IPS-11a (cell line): ENCODE measurements around the gene TDRD9.
"Not testable (repeated sequence)": the region's sequence is repeated elsewhere in the genome, so short reads cannot be mapped to it uniquely, and the experiment has no call there.

Source experiments
- H3K4me3 ChIP-seq: one replicate; pipeline ENCODE4 v1.5.1; 2013; ENCODE audit warnings: low read depth, low read length, control low read depth

Gene TDRD9

GRCh38 chr14:103928011-103928890 lies at the start of gene TDRD9:
Gene TDRD9 (plus strand): TSS chr14:103928456. CDS start chr14:103928510, 54 bp downstream.
- no peak within 1 kb of the TSS for H3K4me3 ChIP-seq

GRCh38 chr14:103879118-103879569 lies 49.1 kb upstream of the TDRD9 start:
- H3K4me3 ChIP-seq: no peak overlapping the region

GRCh38 chr14:103879570-103880347 lies 48.5 kb upstream of the TDRD9 start:
- no peak overlapping the region for H3K4me3 ChIP-seq

GRCh38 chr14:103880348-103881267 lies 47.6 kb upstream of the TDRD9 start:
- no peak overlapping the region for H3K4me3 ChIP-seq

- H3K4me3 ChIP-seq: no peak overlapping the region
These were observed 46.7 kb upstream of the TDRD9 start for GRCh38 chr14:103881268-103882201.

- H3K4me3 ChIP-seq: no peak overlapping the region
These were observed 45.6 kb upstream of the TDRD9 start for GRCh38 chr14:103882503-103883262.

- H3K4me3 ChIP-seq: no peak overlapping the region
These were observed 45.1 kb upstream of the TDRD9 start for GRCh38 chr14:103883263-103883523.

GRCh38 chr14:103884854-103885253 lies 43.4 kb upstream of the TDRD9 start:
- no peak overlapping the region for H3K4me3 ChIP-seq

GRCh38 chr14:103885509-103885932 lies 42.7 kb upstream of the TDRD9 start:
- H3K4me3 ChIP-seq: no peak overlapping the region

- H3K4me3 ChIP-seq: no peak overlapping the region
These were observed 41.7 kb upstream of the TDRD9 start for GRCh38 chr14:103886304-103887169.

- no peak overlapping the region for H3K4me3 ChIP-seq
These were observed 41.1 kb upstream of the TDRD9 start for GRCh38 chr14:103887170-103887501.

GRCh38 chr14:103887557-103888115 lies 40.6 kb upstream of the TDRD9 start:
- H3K4me3 ChIP-seq: no peak overlapping the region

GRCh38 chr14:103889002-103889312 lies 39.3 kb upstream of the TDRD9 start:
- H3K4me3 ChIP-seq: not testable (repeated sequence)

GRCh38 chr14:103889313-103890051 lies 38.8 kb upstream of the TDRD9 start:
- no peak overlapping the region for H3K4me3 ChIP-seq

- H3K4me3 ChIP-seq: no peak overlapping the region
These were observed 38.2 kb upstream of the TDRD9 start for GRCh38 chr14:103890052-103890371.

- H3K4me3 ChIP-seq: no peak overlapping the region
These were observed 37.2 kb upstream of the TDRD9 start for GRCh38 chr14:103890821-103891666.

- H3K4me3 ChIP-seq: no peak overlapping the region
These were observed 36.5 kb upstream of the TDRD9 start for GRCh38 chr14:103891667-103892215.
